HS-5 (cell line): ENCODE results near the gene KIF3B.
"Not testable (repeated sequence)": the region's sequence is repeated elsewhere in the genome, so short reads cannot be mapped to it uniquely, and the experiment has no call there.

Source experiments
- DNase-seq: peaks from one replicate; pipeline ENCODE4 v3.0.0-alpha.2; 2012; ENCODE audit warnings: low read depth

The KIF3B gene

DNA sequence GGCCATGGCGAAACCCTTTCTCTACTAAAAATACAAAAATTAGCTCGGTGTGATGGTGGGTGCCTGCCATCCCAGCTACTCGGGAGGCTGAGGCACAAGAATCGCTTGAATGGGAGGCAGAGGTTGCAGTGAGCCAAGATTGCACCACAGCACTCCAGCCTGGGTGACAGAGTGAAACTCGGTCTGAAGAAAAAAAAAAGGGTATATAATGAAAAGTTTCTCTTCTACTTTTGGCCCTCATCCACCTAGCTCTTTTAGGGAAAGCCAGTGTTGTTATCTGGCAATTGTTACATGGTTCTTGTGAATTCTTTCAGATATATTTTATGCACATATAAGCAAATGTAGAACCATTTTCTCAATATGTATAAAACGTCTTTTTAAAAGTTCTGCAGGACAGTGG lies 19.0 kb downstream of the KIF3B start:
- no peak for DNase-seq

DNA sequence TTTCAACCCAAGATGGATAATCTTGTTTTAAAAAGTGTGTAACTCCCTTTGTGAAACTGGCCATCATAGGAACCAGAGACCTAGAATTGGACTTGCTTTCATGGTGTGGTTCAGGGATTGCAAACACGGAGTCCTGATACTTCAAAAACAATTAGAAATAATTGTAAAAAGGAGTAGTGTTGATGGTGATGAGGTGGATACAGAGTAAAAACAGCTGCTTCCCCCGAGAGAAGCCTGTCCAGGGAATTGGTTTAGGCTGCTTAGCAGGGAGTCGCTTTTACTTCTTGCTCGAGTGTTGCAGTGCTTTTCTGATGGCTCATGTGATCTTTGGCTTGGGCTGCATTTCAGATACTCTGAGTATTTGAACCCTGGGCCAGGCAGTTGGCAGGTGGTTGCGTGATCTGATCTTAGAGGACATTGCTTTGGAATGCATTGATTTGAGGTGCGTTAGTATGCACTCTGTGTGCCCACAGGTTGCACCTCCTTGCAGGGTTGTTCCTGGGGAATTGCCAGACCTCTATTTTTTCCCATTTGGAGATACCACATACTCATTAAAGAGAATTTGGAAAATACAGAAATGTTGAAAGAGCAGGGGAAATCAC lies 19.5 kb downstream of the KIF3B start:
- DNase-seq = no peak

DNA sequence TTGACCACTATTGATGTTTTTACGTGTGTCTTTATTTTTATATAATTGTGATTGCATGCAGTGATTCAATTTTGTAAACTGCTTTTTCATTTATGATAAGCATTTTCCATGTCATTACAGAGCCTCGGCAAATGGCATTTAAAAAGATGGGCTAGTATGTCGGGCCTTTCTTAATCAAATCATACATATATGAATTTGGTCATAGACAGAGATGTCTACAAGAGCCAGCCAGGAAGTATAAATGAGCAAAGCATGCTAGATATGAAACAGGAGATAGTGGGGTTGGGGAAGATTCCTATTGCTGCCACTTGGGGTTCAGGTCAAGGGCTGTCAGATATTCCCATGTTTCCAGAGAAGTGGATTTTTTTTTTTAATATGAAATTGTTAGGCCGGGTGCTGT lies 20.0 kb downstream of the KIF3B start:
- no peak for DNase-seq

DNA sequence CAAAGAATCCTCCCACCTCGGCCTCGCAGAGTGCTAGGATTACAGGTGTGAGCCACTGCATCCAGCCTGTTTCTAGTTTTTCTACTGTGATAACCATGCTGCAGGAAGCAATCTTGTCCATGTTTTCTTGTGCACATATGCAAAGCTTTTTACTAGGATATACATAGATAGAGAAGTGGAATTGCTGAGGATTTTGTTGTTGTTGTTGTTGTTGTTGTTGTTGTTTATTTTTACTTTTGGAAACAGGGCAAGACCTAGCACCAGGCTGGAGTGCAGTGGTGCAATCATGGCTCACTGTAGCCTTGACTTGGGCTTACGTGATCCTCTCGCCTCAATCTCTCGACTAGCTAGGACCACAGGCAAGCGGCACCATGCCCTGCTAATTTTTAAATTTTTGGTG lies 23.2 kb downstream of the KIF3B start:
- no peak for DNase-seq

DNA sequence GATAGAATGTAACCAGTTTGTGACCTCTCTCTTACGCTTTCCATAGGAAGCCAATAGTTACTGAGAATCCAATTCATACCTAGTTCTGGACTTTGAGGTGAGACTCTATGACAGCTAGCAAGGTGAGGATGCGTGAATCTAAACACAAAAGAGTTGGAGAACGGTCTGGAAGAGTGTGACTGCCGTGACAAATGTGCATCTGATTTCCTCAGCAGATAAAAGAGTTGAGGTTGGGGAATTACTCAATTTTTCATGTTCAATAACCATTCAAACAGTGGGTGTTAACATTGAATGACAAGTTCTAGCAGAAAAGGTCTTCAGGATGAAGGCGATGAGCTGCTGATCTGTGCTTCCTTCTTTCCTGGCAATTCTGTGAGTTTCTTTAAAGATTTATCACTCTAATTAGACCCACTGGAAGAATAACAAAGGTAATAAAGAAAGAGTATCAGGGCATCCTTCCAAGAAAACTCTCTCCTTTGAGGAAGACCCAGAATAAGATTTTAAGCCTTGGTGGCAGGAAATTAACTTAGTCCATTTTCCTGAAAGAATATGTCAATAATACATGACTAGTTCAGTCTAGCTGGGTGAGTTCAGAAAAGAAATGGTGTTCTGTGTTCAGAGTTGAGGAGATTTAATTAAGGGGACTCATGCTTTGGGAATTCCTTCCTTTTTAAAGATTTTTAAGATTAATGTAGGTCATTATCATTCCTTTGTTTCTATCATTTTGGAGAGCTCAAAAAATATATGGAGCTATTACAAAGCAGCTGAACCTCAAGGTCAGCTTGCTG lies 24.5 kb downstream of the KIF3B start:
- DNase-seq = no peak

DNA sequence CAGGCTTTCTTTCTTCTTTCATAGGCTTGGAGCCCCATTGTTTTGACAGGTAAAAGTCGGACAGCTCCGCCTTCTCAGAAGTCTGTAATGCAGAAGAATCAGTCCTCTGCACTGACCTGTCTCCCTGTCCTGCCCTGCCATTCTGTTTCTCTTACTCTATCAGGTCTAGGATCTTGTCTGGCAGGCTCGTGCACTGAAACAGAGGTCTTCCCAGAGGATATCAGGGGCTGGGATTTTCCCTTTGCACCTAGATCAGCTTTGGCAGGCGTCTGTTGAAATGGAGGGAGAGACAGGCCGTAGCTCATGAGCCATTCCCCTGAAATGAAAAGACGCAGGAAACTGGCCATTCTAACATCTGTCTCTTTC lies 25.0 kb downstream of the KIF3B start:
- DNase-seq = no peak

DNA sequence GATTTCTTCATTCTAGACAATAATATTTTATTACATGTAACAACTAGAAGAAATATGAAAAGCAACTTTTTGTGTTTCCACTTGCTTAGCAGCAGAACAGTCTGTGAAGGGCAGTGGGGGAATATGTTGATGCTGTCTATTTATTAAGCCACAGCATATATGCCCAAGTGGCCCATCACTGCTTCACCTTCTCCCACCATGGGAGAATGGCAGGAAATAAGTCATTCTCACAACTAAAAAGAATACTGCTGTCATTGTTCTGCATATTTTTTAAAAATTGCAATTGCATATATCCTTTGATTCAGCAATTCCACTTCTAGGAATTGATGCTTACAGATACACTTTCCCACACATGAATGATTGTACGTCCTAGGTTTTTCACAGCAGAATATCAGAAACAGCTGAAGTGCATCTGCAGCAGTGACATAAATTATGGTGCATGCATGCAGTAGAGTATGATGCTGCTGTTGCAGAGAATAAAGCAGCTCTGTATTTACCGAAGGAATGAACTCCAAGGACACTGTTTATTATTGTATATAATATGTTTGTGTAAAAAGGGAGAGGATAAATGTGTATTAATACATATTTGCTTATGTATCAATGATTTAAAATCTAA lies 26.8 kb downstream of the KIF3B start:
- no peak for DNase-seq

DNA sequence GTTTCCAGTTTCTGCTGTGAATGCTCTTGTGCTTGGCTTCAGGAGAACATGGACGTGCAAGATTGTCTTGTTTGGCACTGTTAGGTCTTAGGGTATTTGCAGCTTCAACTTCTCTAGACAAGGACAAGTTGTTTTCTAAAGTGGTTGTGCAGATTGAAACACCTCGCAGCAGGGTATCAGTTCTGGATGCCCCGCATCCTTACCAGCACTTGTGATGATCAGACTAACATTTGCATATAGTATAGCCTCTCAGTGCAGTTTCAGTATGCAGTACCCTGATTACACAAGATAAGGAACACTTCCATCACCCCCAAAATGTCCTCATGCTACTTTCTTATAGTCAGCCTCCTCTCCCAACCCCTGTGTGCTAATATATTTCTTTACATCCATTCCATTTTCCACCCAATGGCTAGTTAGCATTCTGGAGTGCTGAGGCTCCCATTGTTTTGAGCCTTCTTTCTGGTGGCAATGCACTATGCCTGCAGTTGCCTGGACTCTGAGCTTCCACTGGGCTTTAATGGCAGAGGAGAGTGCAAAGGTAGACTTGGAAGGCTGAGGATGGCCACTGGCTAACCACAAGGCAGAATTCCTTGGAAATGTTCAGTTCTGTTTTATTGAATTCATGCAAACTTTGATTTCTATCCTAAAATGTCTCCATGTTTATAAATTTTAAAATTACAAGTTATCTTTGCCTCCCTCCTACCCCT lies 35.4 kb downstream of the KIF3B start:
- no peak for DNase-seq

DNA sequence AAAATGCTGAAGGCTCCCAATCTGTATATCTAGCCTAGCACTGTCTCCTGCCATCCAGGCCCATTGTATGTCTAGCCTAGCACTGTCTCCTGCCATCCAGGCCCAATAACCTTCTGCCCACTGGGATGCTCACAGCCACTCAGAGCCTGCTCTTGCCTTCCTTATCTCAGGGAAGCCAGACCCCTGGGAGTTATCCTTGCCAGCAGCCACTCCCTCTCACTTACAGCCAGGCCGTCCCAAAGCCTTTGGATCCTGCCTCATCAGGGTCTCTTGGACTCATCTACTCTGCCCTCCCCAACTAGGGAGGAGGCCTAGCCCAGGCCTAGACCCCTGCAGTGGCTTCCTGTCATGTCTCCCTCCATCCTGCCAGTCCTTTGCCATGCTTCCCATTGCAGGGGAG lies 37.3 kb downstream of the KIF3B start:
- no peak for DNase-seq

DNA sequence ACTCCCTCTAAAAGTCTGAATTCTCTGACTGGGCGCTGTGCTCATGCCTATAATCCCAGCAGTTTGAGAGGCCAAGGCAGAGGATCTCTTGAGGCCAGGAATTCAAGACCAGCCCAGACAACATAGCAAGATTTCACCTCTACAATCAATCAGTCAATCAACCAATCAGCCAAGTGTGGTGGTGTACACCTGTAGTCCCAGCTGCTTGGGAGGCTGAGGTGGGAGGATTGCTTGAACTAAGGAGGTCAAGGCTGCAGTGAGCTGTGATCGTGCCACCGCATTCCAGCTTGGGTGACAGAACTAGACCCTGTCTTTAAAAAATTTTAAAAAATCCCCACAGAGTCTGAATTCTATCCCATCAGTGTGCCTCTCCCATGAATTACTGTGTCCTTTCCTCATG lies 37.9 kb downstream of the KIF3B start:
- no peak for DNase-seq

DNA sequence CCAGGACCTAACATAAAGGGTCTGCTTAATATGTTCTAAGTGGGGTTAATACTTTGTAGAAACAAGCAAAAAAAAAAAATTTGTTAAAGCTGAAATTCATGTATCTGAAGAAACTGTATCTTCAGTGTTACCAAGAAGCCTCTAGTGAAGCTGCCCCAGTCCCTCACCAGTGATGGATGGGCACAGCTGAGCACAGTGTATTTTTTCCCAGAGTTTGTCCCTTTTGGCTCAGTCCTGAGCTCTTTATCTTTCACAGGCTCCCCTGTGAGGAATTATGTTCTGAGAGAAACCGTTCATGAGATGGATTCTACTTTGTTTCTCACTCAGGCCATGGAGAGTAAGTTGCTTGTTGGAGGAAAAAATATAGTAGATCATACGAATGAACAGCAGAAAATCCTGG lies 38.4 kb downstream of the KIF3B start:
- no peak for DNase-seq

DNA sequence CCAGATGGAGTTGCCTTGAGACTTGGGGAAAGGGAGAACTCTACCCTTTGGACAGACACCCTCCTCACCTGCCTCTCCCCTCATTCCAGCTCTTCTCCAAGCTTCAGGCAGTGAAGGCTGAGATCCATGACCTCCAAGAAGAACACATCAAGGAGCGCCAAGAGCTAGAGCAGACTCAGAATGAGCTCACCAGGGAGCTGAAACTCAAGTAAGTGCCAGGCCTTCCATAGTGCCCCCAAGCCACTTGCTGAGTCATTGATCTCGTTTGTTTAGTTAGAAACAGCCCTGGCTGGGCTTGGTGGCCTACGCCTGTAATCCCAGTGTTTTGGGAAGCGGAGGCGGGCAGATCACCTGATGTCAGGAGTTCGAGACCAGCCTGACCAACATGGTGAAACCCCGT lies 39.2 kb downstream of the KIF3B start:
- DNase-seq = no peak

DNA sequence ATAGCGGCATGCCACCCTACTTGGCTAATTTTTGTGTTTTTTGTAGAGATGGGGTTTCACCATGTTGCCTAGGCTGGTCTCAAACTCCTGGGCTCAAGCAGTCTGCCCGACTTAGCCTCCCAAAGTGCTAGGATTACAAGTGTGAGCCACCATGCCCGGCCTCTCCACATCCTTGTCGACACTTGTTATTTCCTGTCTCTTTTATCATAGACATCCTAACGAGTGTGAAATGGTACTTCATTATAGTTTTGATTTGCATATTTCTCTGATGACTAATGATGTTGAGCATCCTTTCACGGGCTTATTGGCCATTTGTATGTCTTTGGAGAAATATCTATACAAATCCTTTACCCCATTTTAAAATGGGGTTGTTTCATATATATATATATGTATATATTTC lies 41.6 kb downstream of the KIF3B start:
- DNase-seq = no peak

DNA sequence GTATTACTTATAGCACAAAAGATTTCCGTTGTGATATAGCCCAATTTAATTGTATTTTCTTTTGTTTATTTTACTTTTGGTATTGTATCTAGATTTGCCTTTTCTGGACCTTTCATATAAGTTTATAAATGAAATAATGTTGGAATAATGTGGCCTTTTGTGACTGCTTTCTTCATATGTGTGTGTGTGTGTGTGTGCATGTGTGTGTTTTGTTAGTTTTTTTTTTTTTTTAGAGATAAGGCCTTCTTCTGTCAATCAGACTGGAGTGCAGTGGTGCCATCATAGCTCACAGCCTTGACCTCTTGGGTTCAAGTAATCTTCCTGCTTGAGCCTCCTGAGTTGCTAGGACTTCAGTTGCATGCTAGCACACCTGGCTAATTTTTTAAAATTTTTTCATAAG lies 42.9 kb downstream of the KIF3B start:
- no peak for DNase-seq

DNA sequence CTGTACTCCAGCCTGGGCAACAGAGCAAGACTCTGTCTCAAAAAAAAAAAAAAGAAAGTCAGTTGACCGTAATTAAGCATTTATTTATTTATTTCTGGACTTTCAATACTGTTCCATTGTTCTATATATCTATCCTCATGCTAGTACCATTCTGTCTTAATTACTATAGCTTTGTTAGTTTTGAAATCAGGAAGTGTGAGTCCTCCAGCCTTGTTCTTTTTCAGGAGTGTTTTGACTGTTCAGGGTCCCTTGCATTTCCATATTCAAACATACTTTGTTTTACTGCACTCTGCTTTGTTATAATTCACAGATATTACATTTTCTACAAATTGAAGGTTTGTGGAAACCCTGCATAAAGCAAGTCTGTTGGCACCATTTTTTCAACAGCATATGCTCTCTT lies 43.9 kb downstream of the KIF3B start:
- DNase-seq = no peak

DNA sequence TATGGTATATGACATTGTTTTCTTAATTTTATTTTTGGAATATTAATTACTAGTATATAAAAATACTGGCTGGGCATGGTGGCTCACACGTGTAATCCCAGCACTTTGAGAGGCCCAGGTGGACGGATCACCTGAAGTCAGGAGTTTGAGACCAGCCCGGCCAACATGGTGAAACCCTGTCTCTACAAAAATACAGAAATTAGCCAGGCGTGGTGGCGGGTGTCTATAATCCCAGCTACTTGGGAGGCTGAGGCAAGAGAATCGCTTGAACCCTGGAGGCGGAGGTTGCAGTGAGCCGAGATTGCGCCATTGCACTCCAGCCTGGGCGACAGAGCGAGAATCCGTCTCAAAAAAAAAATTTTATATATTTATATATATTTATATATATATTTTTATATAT lies 44.8 kb downstream of the KIF3B start:
- DNase-seq = not testable (repeated sequence)

DNA sequence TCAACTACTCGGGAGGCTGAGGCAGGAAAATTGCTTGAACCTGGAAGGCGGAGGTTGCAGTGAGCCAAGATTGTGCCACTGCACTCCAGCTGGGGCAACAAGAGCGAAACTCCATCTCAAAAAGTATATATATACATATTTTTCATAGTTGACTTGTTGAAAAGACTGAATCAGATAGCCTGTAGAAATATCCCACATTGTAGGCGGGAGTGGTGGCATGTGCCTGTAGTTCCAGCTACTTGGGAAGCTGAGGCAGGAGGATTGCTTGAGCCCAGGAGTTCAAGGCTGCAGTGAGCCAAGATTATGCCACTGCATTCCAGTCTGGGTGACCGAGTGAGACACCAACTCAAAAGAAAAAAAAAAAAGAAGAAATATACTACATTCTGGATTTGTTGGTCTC lies 46.3 kb downstream of the KIF3B start:
- not testable (repeated sequence) for DNase-seq

DNA sequence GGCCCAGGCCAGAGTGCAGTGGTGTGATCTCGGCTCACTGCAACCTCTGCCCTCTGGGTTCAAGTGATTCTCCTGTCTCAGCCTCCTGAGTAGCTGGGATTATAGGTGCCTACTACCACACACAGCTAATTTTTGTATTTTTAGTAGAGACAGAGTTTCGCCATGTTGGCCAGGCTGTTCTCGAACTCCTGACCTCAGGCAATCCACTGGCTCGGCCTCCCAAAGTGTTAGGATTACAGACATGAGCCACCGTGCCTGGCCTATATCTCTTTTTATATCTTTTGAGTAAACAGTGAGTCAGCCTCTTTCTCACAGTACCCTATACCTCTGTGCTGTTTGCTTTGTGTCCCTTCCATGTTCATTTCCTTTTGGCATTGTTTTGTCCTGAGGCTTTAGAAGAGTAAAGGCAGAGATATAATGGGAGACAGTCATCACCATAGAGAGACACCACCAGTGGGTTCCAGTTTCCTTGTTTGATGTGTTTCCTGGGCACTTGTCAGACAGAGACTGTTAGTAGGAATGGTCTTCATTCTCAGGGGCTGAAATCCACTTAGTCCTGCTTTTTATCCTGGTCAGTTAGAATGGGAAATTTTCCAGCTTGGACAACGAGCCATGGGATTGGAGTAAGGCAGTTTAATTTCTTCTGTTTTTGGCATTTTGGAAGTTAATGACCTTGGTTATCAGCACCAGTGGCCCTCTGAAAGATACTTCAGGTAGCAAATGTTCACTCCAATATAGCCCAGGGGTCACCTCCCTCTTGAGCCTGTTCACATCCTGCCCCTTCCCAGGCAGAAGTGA lies 48.5 kb downstream of the KIF3B start:
- peak; percentile 39 for DNase-seq

DNA sequence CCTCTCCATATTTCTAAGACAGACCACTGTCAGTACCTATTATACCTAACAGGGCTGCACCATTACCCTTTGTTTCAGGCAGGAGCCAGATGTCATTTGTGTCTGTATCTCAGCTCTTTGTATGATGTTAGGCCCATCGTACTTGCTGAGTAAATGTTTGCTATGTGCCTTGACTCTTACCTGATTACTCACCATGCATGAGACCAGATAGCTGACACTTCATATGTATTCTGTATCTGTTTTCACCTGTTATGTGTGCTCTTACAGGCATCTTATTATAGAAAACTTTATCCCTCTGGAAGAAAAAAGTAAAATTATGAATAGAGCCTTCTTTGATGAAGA lies 49.0 kb downstream of the KIF3B start:
- DNase-seq = no peak

DNA sequence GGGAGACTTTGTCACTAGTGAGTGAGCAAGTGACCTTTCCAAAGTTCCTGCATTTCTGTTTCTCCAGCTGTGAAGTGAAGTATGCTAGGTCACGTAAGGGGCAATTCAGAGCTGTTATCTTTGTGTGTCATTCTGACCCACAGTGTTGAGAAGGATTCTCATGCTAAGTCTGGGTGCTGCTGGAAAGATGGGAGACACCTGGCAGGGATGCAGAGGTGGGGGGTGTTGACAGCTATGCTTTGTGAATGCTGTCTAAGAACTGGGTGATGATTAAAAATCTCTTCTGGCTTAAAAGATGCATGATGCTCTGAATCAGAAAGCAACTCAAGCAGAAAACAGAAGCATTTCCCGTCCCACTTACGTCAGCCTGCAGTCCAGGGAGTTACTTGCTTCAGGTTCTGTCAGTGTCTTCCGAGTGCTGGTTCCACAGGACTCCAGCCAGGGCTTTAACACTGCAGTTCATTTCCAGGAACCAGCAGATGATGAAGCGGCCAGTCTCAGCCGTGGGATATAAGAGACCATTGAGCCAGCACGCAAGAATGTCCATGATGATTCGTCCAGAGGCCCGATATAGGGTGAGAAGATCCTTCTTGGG lies 49.7 kb downstream of the KIF3B start:
- DNase-seq = no peak

DNA sequence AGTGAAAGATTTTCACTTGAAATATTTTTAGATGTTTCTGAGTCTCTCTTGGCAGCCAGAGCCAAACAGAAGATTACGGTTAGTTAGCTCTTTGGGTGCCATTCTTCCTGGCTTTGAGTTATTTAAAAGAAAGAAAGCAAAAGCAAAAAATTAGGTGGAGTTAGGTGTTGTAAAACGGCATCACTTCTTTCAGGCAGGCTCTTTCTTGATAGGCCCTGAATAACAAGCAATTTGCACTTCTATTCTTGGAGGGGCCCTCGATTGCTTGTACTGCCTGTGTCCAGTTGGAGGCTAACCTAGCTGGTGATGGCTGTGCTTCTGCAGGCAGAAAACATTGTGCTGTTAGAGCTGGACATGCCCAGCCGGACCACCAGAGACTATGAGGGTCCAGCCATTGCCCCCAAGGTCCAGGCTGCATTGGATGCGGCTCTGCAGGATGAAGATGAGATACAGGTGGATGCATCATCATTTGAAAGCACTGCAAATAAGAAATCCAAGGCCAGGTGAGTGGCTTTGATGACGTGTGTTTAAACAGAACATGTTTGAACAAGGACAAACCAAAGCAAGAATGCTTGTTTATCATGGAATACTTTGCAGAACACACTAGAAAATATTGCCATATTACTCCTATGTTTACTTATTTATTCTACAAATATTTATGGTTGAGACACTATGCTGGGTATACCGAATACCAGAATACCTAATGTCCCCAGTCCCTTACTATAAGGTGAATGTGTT lies 52.5 kb downstream of the KIF3B start:
- no peak for DNase-seq
